Body of pancreas (tissue), 4 donors: ENCODE results near the gene C1QTNF5.

Experiments used
- POLR2A ChIP-seq, 3 donors: fragments of 450-650 bp; IDR thresholded peaks; one replicate each; pipeline ENCODE4 v1.6.1; 2016; ENCODE audit warnings: antibody characterized with exemption in 3 of 3, mild to moderate bottlenecking in 2 of 3
- TF ChIP-seq, protein P1 (sequence below), 7 experiments: fragments of 450-650 bp in 4 of 7; fragments of 200-600 bp in 3 of 7; sonication (generic) in 3 of 7; IDR thresholded peaks; one replicate each; pipeline ENCODE4 v1.5.1; 2016 to 2019; ENCODE audit warnings: antibody characterized with exemption in 7 of 7

DNA sequence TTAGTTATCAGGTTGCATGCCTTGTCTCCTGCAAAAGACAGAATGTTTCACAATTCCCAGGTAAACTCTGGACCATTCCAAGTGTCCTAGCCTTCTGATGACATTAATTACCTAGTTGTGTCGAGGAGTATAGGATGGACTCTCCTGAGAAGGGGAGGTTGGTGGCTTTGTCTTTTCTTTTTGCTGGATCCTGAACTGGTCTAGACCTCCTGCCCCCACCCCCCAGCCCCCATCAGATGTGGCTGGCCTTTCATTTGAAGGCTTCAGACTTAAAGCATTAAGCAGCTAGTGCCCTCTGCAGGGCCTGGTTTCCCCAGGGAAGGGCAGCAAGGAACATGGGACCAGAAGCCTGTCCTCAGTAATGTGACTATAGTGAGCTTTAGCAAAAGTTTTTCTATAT is 33.5 kb downstream of the C1QTNF5 start:
- TF ChIP-seq, protein P1, sequence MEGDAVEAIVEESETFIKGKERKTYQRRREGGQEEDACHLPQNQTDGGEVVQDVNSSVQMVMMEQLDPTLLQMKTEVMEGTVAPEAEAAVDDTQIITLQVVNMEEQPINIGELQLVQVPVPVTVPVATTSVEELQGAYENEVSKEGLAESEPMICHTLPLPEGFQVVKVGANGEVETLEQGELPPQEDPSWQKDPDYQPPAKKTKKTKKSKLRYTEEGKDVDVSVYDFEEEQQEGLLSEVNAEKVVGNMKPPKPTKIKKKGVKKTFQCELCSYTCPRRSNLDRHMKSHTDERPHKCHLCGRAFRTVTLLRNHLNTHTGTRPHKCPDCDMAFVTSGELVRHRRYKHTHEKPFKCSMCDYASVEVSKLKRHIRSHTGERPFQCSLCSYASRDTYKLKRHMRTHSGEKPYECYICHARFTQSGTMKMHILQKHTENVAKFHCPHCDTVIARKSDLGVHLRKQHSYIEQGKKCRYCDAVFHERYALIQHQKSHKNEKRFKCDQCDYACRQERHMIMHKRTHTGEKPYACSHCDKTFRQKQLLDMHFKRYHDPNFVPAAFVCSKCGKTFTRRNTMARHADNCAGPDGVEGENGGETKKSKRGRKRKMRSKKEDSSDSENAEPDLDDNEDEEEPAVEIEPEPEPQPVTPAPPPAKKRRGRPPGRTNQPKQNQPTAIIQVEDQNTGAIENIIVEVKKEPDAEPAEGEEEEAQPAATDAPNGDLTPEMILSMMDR (IDR thresholded peaks at IDR 0.05): no peak
- TF ChIP-seq POLR2A (IDR thresholded peaks at IDR 0.05): no peak
